ENCODE measurements around the gene APBA1.

DNA sequence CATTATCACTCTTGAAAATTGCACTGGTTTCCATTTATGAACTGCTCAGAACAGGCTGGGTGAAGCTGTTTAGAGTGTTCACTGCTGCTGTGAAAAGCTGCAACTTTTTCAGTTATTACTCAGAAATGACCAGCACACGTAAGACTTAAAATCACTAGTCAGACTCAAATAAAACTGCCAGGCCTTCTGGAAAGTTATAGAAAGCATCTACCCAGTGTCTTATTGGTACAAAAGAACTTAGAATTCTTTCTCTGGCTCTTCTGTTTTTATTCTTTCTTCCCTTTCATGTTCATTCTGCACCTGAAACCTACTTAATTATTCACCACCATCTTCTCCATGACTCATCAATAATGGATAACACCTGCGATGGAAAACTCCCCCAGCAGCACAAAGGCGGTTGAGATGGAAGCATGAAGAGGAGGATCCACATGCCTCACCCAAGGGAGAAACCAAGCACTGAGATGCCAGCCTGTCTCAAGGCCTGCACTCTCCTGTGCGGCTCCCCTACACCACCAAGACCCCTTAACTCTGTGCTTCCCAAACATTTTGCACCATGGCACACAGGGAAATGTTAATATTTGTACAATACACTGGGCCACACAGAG is 175.2 kb downstream of the APBA1 start:
- TF ChIP-seq, protein P1, sequence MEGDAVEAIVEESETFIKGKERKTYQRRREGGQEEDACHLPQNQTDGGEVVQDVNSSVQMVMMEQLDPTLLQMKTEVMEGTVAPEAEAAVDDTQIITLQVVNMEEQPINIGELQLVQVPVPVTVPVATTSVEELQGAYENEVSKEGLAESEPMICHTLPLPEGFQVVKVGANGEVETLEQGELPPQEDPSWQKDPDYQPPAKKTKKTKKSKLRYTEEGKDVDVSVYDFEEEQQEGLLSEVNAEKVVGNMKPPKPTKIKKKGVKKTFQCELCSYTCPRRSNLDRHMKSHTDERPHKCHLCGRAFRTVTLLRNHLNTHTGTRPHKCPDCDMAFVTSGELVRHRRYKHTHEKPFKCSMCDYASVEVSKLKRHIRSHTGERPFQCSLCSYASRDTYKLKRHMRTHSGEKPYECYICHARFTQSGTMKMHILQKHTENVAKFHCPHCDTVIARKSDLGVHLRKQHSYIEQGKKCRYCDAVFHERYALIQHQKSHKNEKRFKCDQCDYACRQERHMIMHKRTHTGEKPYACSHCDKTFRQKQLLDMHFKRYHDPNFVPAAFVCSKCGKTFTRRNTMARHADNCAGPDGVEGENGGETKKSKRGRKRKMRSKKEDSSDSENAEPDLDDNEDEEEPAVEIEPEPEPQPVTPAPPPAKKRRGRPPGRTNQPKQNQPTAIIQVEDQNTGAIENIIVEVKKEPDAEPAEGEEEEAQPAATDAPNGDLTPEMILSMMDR (IDR thresholded peaks at IDR 0.05; ENCODE audit: insufficient read depth, low read depth, low read length) = no peak
- no peak for TF ChIP-seq EZH2 (IDR thresholded peaks at IDR 0.05; ENCODE audit: insufficient read depth, low read length)

Data from astrocyte (in vitro differentiated cells and primary cell).